SK-N-SH treated with all-trans-retinoic acid at 6 μM for 48 hours (cell line): ENCODE data around the gene CROCC2.

Experiments used
- BACH2 ChIP-seq: fragments of 250-450 bp; sonication (Bioruptor Pico); IDR thresholded peaks from 2 replicates; pipeline ENCODE4 v1.9.0; 2021; ENCODE audit warnings: mild to moderate bottlenecking, borderline replicate concordance
- RARB ChIP-seq: fragments of 250-450 bp; sonication (Bioruptor Pico); IDR thresholded peaks from 2 replicates; pipeline ENCODE4 v1.8.0; 2021; ENCODE audit warnings: mild to moderate bottlenecking, moderate library complexity
- SNAI2 ChIP-seq: fragments of 250-450 bp; sonication (Bioruptor Pico); IDR thresholded peaks from 2 replicates; pipeline ENCODE4 v1.5.0; 2020; ENCODE audit warnings: mild to moderate bottlenecking, moderate library complexity
- ZFP3 ChIP-seq: fragments of 250-450 bp; sonication (Bioruptor Pico); IDR thresholded peaks from 2 replicates; pipeline ENCODE4 v1.5.0; 2020; ENCODE audit warnings: mild to moderate bottlenecking, moderate library complexity
- TF ChIP-seq, protein P1 (sequence below): fragments of 250-450 bp; sonication (Bioruptor Pico); IDR thresholded peaks from 2 replicates; pipeline ENCODE4 v1.5.1; 2020; ENCODE audit warnings: low read depth, mild to moderate bottlenecking, moderate library complexity
- TF ChIP-seq, protein P2 (sequence below): fragments of 250-450 bp; sonication (Bioruptor Pico); IDR thresholded peaks from 2 replicates; pipeline ENCODE4 v1.8.0; 2020; ENCODE audit warnings: mild to moderate bottlenecking, moderate library complexity, borderline replicate concordance

DNA sequence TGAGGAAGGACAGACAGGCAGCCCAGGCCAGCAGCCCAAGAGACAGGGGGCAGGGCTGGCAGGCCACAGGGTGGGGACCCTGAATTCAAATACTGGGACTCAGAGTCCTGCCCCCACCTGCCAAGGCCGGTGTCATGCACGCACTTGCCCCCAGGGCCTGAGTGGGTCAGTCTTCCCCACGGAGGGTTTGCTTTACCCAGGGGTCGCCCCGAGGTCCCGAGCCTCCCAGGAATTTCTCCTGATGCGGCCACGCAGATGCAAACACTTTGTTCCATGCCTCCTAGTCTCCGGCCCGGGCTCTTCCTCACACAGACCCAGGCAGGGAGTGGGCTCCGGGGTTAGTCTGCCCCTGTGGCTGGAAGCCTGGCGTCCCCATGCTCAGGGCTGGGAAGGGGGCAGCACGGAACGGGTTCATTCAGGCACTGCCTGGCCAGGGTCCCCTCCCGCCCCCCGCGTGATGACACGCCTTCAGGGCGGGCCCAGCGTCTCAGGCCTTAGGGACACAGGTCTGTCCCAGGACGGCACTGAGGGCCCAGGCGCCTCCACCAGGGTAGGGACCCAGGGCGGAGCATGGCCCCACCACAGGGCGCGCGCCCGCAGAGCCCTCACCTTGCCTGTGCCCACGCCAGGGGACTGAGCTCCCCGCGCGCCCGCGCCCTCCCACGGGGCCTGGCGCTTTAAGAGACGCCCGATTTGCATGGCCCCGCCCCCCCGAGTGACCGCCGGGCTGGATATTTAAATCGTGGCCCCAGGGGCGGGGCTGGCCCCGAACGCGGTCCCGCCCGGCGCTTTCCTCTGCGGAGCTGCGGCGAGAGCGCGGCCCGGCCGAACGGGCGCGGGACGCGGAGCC lies 91.9 kb downstream of the CROCC2 start, which contains the start of gene SNED1:
- TF ChIP-seq BACH2 (CRISPR knock-in tag) (no peak), RARB (CRISPR knock-in tag) (no peak), SNAI2 (no peak), ZFP3 (CRISPR knock-in tag) (no peak)
- TF ChIP-seq, protein P1, sequence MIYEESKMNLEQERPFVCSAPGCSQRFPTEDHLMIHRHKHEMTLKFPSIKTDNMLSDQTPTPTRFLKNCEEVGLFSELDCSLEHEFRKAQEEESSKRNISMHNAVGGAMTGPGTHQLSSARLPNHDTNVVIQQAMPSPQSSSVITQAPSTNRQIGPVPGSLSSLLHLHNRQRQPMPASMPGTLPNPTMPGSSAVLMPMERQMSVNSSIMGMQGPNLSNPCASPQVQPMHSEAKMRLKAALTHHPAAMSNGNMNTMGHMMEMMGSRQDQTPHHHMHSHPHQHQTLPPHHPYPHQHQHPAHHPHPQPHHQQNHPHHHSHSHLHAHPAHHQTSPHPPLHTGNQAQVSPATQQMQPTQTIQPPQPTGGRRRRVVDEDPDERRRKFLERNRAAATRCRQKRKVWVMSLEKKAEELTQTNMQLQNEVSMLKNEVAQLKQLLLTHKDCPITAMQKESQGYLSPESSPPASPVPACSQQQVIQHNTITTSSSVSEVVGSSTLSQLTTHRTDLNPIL (CRISPR knock-in tag) = no peak
- TF ChIP-seq, protein P2, sequence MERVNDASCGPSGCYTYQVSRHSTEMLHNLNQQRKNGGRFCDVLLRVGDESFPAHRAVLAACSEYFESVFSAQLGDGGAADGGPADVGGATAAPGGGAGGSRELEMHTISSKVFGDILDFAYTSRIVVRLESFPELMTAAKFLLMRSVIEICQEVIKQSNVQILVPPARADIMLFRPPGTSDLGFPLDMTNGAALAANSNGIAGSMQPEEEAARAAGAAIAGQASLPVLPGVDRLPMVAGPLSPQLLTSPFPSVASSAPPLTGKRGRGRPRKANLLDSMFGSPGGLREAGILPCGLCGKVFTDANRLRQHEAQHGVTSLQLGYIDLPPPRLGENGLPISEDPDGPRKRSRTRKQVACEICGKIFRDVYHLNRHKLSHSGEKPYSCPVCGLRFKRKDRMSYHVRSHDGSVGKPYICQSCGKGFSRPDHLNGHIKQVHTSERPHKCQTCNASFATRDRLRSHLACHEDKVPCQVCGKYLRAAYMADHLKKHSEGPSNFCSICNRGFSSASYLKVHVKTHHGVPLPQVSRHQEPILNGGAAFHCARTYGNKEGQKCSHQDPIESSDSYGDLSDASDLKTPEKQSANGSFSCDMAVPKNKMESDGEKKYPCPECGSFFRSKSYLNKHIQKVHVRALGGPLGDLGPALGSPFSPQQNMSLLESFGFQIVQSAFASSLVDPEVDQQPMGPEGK (CRISPR knock-in tag) = no peak
